Uterus (tissue), 2 donors: ENCODE measurements around the gene TSC2.

Experiments
- CTCF ChIP-seq, 4 experiments: fragments of 200-600 bp in 2 of 4; fragments of 450-650 bp in 2 of 4; sonication (generic) in 2 of 4; IDR thresholded peaks; one replicate each; pipeline ENCODE4 v1.5.1; 2016 to 2019; ENCODE audit warnings: antibody characterized with exemption in 4 of 4, mild to moderate bottlenecking in 2 of 4, moderate library complexity in 1 of 4
- POLR2A ChIP-seq, 2 donors: fragments of 450-650 bp; IDR thresholded peaks; one replicate each; pipeline ENCODE4 v1.6.1; 2016; ENCODE audit warnings: antibody characterized with exemption in 2 of 2, mild to moderate bottlenecking in 1 of 2, moderate library complexity in 1 of 2

- TF ChIP-seq CTCF (IDR thresholded peaks at IDR 0.05) = no peak
- no peak for TF ChIP-seq POLR2A (IDR thresholded peaks at IDR 0.05)
These were observed 9.2 kb upstream of the TSC2 start for GRCh38 chr16:2038382-2039231.
